PC-3 (cell line): ENCODE data around the gene GOLGA7B. TPM values are rescaled to one million over a fixed set of nuclear protein-coding genes. Genes with fewer than 3 reads are reported as not detected.
"Not testable (repeated sequence)": the region's sequence is repeated elsewhere in the genome, so short reads cannot be mapped to it uniquely, and the experiment has no call there.

Experiments used
- ATAC-seq: fragments of 200-7000 bp; cut with Tn5 transposase; 2 replicates; pipeline ENCODE4 v1.9.1; 2020; ENCODE audit warnings: mild to moderate bottlenecking, moderate library complexity
- BruUV-seq: library from RNA; stranded (reverse); fragments of 400-500 nt; replicated peaks from 2 replicates; lab custom pipeline; 2021; lab: Mats Ljungman, UMichigan
- CTCF ChIA-PET: fragments of 300-600 bp; sonication (Branson Sonifier 250); formaldehyde crosslinking; loops from one replicate; lab custom pipeline; 2022; ENCODE audit warnings: antibody characterized with exemption; lab: Charles Lee
- POLR2A ChIA-PET: fragments of 300-600 bp; sonication (Branson Sonifier 250); formaldehyde crosslinking; loops from one replicate; lab custom pipeline; 2022; ENCODE audit warnings: antibody characterized with exemption; ENCODE audit not compliant: unreplicated experiment; lab: Charles Lee
- DNase-seq: peaks from one replicate; pipeline ENCODE4 v3.0.0-alpha.2; 2015
- H2AFZ ChIP-seq: fragments of 300-600 bp; sonication (generic); 2 replicates; pipeline ENCODE4 v1.6.0; 2016; ENCODE audit warnings: antibody characterized with exemption, low read length
- H3F3A ChIP-seq: fragments of 300-600 bp; sonication (generic); one replicate; pipeline ENCODE4 v1.6.0; 2017; ENCODE audit warnings: antibody characterized with exemption, low read length, control low read depth, mild to moderate bottlenecking; ENCODE audit not compliant: unreplicated experiment
- H3K27ac ChIP-seq: fragments of 300-600 bp; sonication (generic); 2 replicates; pipeline ENCODE4 v1.5.1; 2016; ENCODE audit warnings: mild to moderate bottlenecking, low read length
- H3K27me3 ChIP-seq: fragments of 300-600 bp; sonication (generic); 2 replicates; pipeline ENCODE4 v1.6.1; 2016; ENCODE audit warnings: low read length, mixed read lengths
- H3K36me3 ChIP-seq: fragments of 300-600 bp; sonication (generic); 2 replicates; pipeline ENCODE4 v1.6.1; 2016; ENCODE audit warnings: low read depth, mixed run types, low read length, mixed read lengths
- H3K4me1 ChIP-seq: fragments of 300-600 bp; sonication (generic); 2 replicates; pipeline ENCODE4 v1.5.1; 2016; ENCODE audit warnings: low read length; ENCODE audit not compliant: insufficient read depth
- H3K4me2 ChIP-seq: fragments of 300-600 bp; sonication (generic); 2 replicates; pipeline ENCODE4 v1.6.0; 2016; ENCODE audit warnings: low read length
- H3K4me3 ChIP-seq: fragments of 300-600 bp; sonication (generic); 2 replicates; pipeline ENCODE4 v1.5.1; 2016; ENCODE audit warnings: mild to moderate bottlenecking, low read length, mixed read lengths
- H3K79me2 ChIP-seq: fragments of 300-600 bp; sonication (generic); 2 replicates; pipeline ENCODE4 v1.6.1; 2017; ENCODE audit warnings: low read length, mixed read lengths
- H3K9ac ChIP-seq: fragments of 300-600 bp; sonication (generic); 2 replicates; pipeline ENCODE4 v1.6.0; 2016; ENCODE audit warnings: mild to moderate bottlenecking, low read length
- H3K9me2 ChIP-seq: fragments of 300-600 bp; sonication (generic); replicated peaks from 2 replicates; pipeline ENCODE4 v1.6.1; 2016; ENCODE audit warnings: mixed run types, low read length, mixed read lengths
- H3K9me3 ChIP-seq: fragments of 300-600 bp; sonication (generic); 2 replicates; pipeline ENCODE4 v1.6.1; 2016; ENCODE audit warnings: low read length, mixed read lengths
- H4K20me1 ChIP-seq: fragments of 300-600 bp; sonication (generic); 2 replicates; pipeline ENCODE4 v1.6.1; 2016; ENCODE audit warnings: low read length, mixed read lengths
- CTCF ChIP-seq: fragments of 300-600 bp; sonication (generic); conservative IDR thresholded peaks from 2 replicates; pipeline ENCODE4 v1.5.1; 2017; ENCODE audit warnings: antibody characterized with exemption, low read depth, mild to moderate bottlenecking, low read length
- EZH2 ChIP-seq: fragments of 300-600 bp; sonication (generic); IDR thresholded peaks from one replicate; pipeline ENCODE4 v1.6.1; 2017; ENCODE audit warnings: antibody characterized with exemption, mild to moderate bottlenecking, low read length; ENCODE audit not compliant: unreplicated experiment
- EZH2phosphoT487 ChIP-seq: fragments of 300-600 bp; sonication (generic); IDR thresholded peaks from 2 replicates; pipeline ENCODE4 v1.6.1; 2018; ENCODE audit warnings: mild to moderate bottlenecking, antibody characterized with exemption, low read length, borderline replicate concordance
- intact Hi-C: fragments of 100-400 bp; cut with micrococcal nuclease; formaldehyde crosslinking; loops from 2 replicates; pipeline ENCODE4 v1.9.0; 2023
- total RNA-seq: library from RNA; depleted of rRNA; stranded (reverse); fragments of >200 nt; gene quantifications from 2 replicates; pipeline ENCODE4 v1.2.3, GENCODE V29; 2014

The GOLGA7B gene
- total RNA-seq, 1 experiment from 2014 or later = 0.26 TPM

DNA sequence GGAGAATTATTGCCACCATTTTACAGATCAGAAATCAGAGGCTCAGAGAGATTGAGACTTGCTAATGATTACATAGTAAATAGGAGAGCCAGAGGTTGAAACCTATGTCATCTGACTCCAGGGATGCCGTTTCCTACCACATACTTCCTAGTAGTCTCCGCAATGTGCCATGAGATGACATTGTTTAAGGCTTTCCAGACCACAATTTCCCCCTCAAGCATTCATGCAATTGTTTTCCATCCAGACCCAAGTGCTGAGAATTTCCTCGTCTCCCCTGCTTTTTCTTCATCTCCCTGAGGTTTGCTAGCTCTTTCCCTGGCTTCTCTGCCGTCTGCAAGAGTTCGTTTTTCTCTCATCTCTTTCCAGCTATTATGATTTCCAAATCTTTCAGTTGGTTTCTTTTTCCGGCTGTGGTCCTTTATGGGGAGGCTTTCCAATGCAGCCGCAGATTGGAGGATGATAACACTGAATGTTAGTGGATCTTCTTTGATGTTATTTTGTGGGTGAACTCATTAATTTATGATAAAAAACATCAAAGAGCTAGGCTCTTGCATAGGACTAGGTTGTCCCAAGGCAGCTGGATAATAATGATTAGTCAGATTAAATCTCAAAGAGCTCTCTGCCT lies 6.9 kb upstream of the GOLGA7B start:
- H3K4me2 ChIP-seq = peak overlapping the region; percentile 46
- no peaks in the 10 kb centered on the region for H3K36me3 ChIP-seq
- TF ChIP-seq EZH2phosphoT487 = no peak
- no peak for TF ChIP-seq CTCF
- no peak for TF ChIP-seq EZH2
- POLR2A ChIA-PET = interaction anchor here (0.5 to 0.6 kb wide), 2 partner anchors 55 to 248 kb away, joined by 3 read pairs; no protein-coding TSS in a partner anchor
- CTCF ChIA-PET = interaction anchor here (0.6 kb wide), 1 partner anchor 51 kb away, joined by 3 read pairs; no protein-coding TSS in a partner anchor
- no peaks in the 10 kb centered on the region for H4K20me1 ChIP-seq
- no peak overlapping the region; the same call in 1 of the 2 replicates for H3K9ac ChIP-seq
- no peaks in the 10 kb centered on the region for H3K79me2 ChIP-seq
- H3K4me3 ChIP-seq = no peak overlapping the region; the same call in 1 of the 2 replicates
- peaks cover 19% of the 10 kb centered on the region for H3K4me1 ChIP-seq
- H2AFZ ChIP-seq = no peak overlapping the region
- no TSS peak for BruUV-seq
- intact Hi-C loops = no loop called here
- DNase-seq (peak; percentile 40), ATAC-seq (no peak; the same call in 1 of the 2 replicates)
- H3F3A ChIP-seq = no peaks in the 10 kb centered on the region
- no peaks in the 10 kb centered on the region for H3K9me3 ChIP-seq
- H3K9me2 ChIP-seq = no peaks in the 10 kb centered on the region
- no peaks in the 10 kb centered on the region for H3K27me3 ChIP-seq
- H3K27ac ChIP-seq = peak overlapping the region; percentile 49

GRCh38 chr10:97843281-97843671 lies 6.4 kb upstream of the GOLGA7B start:
- H3K4me2 ChIP-seq = no peak overlapping the region
- DNase-seq = peak; percentile 11

GRCh38 chr10:97843972-97844371 lies 5.7 kb upstream of the GOLGA7B start:
- intact Hi-C loops, H3K36me3 ChIP-seq, H3K9me3 ChIP-seq, DNase-seq, H3K4me2 ChIP-seq, H3K9me2 ChIP-seq, H3K4me3 ChIP-seq, BruUV-seq, H3K27ac ChIP-seq, H4K20me1 ChIP-seq, ATAC-seq, H3K79me2 ChIP-seq, CTCF ChIA-PET, H2AFZ ChIP-seq, POLR2A ChIA-PET, H3K27me3 ChIP-seq, H3K9ac ChIP-seq, H3F3A ChIP-seq: not testable (repeated sequence)
- peaks cover 19% of the 10 kb centered on the region for H3K4me1 ChIP-seq

More at GRCh38 chr10:97843281-97843671, 6.4 kb upstream of the GOLGA7B start:
- no peak overlapping the region for H2AFZ ChIP-seq
- ATAC-seq = no peak
- peak overlapping the region; percentile 49; the same call in 1 of the 2 replicates for H3K27ac ChIP-seq
- H3K9ac ChIP-seq = no peak overlapping the region
- no peaks in the 10 kb centered on the region for H3K27me3 ChIP-seq
- H3F3A ChIP-seq = no peaks in the 10 kb centered on the region
- no peak for TF ChIP-seq EZH2
- TF ChIP-seq CTCF = no peak
- TF ChIP-seq EZH2phosphoT487 = no peak
- intact Hi-C loops = no loop called here
- H4K20me1 ChIP-seq = no peaks in the 10 kb centered on the region
- no peaks in the 10 kb centered on the region for H3K9me2 ChIP-seq
- BruUV-seq = no TSS peak
- no peak overlapping the region for H3K4me3 ChIP-seq
- no peaks in the 10 kb centered on the region for H3K36me3 ChIP-seq
- ChIA-PET POLR2A (interaction anchor here (0.6 kb wide), 1 partner anchor 54 kb away, joined by 3 read pairs; no protein-coding TSS in a partner anchor), CTCF (no interaction called here)
- peaks cover 19% of the 10 kb centered on the region for H3K4me1 ChIP-seq
- no peaks in the 10 kb centered on the region for H3K79me2 ChIP-seq
- no peaks in the 10 kb centered on the region for H3K9me3 ChIP-seq
